T-cell (primary cell): Measurements from ENCODE around the gene ZKSCAN1. TPM values are rescaled to one million over a fixed set of nuclear protein-coding genes. Genes with fewer than 3 reads are reported as not detected.
"Not testable (repeated sequence)": the region's sequence is repeated elsewhere in the genome, so short reads cannot be mapped to it uniquely, and the experiment has no call there.

ENCODE experiments used
- ATAC-seq, 4 experiments: fragments of 200-7000 bp in 3 of 4; fragments of 150-1000 bp in 1 of 4; cut with Tn5 transposase; replicated peaks in 1 of 4; 1 replicate in 3 of 4; 2 replicates in 1 of 4; pipeline ENCODE4 v1.10.0; 2021; ENCODE audit warnings: moderate library complexity in 3 of 4, mild to moderate bottlenecking in 2 of 4, moderate number of reproducible peaks in 1 of 4
- CTCF ChIA-PET, 2 donors: fragments of 300-600 bp; sonication (Branson Sonifier 250); formaldehyde crosslinking; loops; one replicate each; lab custom pipeline; 2022; ENCODE audit warnings: antibody characterized with exemption in 2 of 2; lab: Charles Lee
- POLR2A ChIA-PET, 2 donors: fragments of 300-600 bp; sonication (Branson Sonifier 250); formaldehyde crosslinking; loops; one replicate each; lab custom pipeline; 2022; ENCODE audit warnings: antibody characterized with exemption in 2 of 2; lab: Charles Lee
- DNase-seq, 35 experiments: peaks; one replicate each; pipeline versions ENCODE4 v3.0.0 to v3.0.0-alpha.2; 2013 to 2023
- H3K27ac ChIP-seq: one replicate; pipeline ENCODE4 v1.5.1; 2013; ENCODE audit warnings: low read length
- H3K27me3 ChIP-seq, 2 experiments: replicated peaks in 1 of 2; 1 replicate in 1 of 2; 2 replicates in 1 of 2; pipeline versions ENCODE4 v1.6.1 to v1.7.0; 2013; ENCODE audit warnings: low read length in 1 of 2, mixed read lengths in 1 of 2; ENCODE audit not compliant: control insufficient read depth in 2 of 2, insufficient read depth in 2 of 2; ENCODE audit errors: extremely low read depth in 1 of 2
- H3K36me3 ChIP-seq, 2 donors: 1 replicate in 1 of 2; 2 replicates in 1 of 2; pipeline versions ENCODE4 v1.6.1 to v1.7.0; 2013; ENCODE audit warnings: low read length in 1 of 2; ENCODE audit not compliant: control insufficient read depth in 2 of 2, insufficient read depth in 1 of 2; ENCODE audit errors: extremely low read depth in 1 of 2
- H3K4me1 ChIP-seq, 2 experiments: 1 replicate in 1 of 2; 2 replicates in 1 of 2; pipeline versions ENCODE4 v1.6.1 to v1.7.0; 2013; ENCODE audit warnings: low read length in 2 of 2, mixed read lengths in 1 of 2; ENCODE audit not compliant: insufficient read depth in 2 of 2, control insufficient read depth in 1 of 2; ENCODE audit errors: extremely low read depth in 1 of 2
- H3K4me3 ChIP-seq, 2 donors: 1 replicate in 1 of 2; 2 replicates in 1 of 2; pipeline versions ENCODE4 v1.5.1 to v1.7.0; 2013; ENCODE audit warnings: mild to moderate bottlenecking in 2 of 2, low read length in 1 of 2, moderate library complexity in 1 of 2; ENCODE audit not compliant: control insufficient read depth in 1 of 2; ENCODE audit errors: extremely low read depth in 1 of 2
- H3K9me3 ChIP-seq: 2 replicates; pipeline ENCODE4 v1.7.0; 2013
- H3K27ac Mint-ChIP-seq, 2 donors: one replicate each; pipeline ENCODE4 v1.8.0; 2020 to 2021; ENCODE audit warnings: mild to moderate bottlenecking in 2 of 2, mixed read lengths in 2 of 2
- H3K27me3 Mint-ChIP-seq, 2 donors: one replicate each; pipeline ENCODE4 v1.8.0; 2021 to 2022; ENCODE audit warnings: mixed read lengths in 2 of 2
- H3K36me3 Mint-ChIP-seq: one replicate; pipeline ENCODE4 v1.8.0; 2021; ENCODE audit warnings: mixed read lengths
- H3K4me1 Mint-ChIP-seq, 3 donors: one replicate each; pipeline ENCODE4 v1.8.0; 2020 to 2022; ENCODE audit warnings: mixed read lengths in 3 of 3, mild to moderate bottlenecking in 1 of 3
- H3K4me3 Mint-ChIP-seq, 3 donors: one replicate each; pipeline ENCODE4 v1.8.0; 2020 to 2022; ENCODE audit warnings: mild to moderate bottlenecking in 3 of 3, mixed read lengths in 3 of 3, moderate library complexity in 3 of 3
- H3K9me3 Mint-ChIP-seq, 3 donors: one replicate each; pipeline ENCODE4 v1.8.0; 2020 to 2022; ENCODE audit warnings: mixed read lengths in 3 of 3
- WGBS: methylation state at CpG from one replicate; pipeline ENCODE4 v1.1.5; 2013; ENCODE audit warnings: missing lambda C conversion rate; ENCODE audit not compliant: insufficient coverage; 5-methylcytosine and 5-hydroxymethylcytosine counted together
- total RNA-seq, 35 experiments: library from RNA in 6 of 35; stranded (reverse) in 6 of 35; fragments of 120-200 nt in 1 of 35; gene quantifications; one replicate each; pipeline versions ENCODE4 v1.2.1 to v1.2.4 and lab custom pipeline; 2013 to 2026

The ZKSCAN1 gene
- total RNA-seq, 5 donors from 2014 or later (not counting 1 experiment from before 2014, with no cell fraction given): 60.7 to 94.0 (median 86.8) TPM

DNA sequence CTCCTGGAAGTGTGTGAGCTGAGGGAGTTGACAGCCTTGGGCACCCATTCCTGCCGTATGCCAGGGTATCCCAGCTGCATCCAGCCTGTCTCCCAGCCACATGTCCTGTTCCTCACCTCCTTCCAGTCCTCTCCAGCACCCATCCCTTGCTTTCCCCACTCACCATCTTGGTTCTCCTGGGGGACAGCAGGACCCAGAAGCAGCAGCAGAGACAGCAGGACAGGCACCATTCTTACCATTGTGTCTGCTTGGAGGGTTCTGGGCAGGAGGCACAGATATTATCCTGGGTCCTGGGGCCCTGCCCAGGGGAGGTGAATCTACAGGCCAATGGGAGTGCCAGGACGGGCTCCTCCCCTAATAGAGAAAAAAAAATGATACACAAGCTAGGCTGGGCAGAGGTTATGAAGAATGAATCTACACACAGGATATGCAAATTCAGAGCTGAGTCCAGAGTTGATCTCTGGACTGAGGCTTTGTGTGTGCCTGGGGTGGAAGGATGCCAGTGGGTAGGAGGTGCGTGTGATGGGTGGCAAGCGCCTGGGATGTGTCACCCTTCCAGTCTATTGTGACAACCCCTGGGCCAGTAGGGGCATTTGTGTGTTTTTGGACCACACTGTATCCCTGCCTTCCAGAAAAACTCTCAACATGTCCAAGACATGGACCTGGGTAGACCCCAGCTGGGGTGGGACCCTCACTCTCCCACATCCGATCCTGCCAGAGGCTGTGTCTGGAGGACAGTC is 39.4 kb upstream of the ZKSCAN1 start, which contains the start of gene AZGP1:
TSS of gene AZGP1 (minus strand) at position 250 of the 740 bp plus-strand sequence. CDS start at position 239, 11 bp downstream.
- ChIA-PET POLR2A (no interaction called here), CTCF (interaction anchor here in 1 of 2 donors (0.6 kb wide), 1 partner anchor 158 kb away, joined by 6 read pairs; no protein-coding TSS in a partner anchor)
- Mint-ChIP-seq H3K4me3 (no peak within 1 kb of the TSS), H3K36me3 (no peaks in the 10 kb centered on the region), H3K4me1 (peaks cover 0 to 11% (median 0%) of the 10 kb centered on the region in 3 donors), H3K27me3 (peaks cover 15 to 35% of the 10 kb centered on the region in 2 donors), H3K27ac (no peak within 1 kb of the TSS), H3K9me3 (no peaks in the 10 kb centered on the region)
- Histone ChIP-seq H3K9me3 (no peaks in the 10 kb centered on the region), H3K4me3 (no peak within 1 kb of the TSS), H3K4me1 (peaks cover 0 to 6% of the 10 kb centered on the region in 2 experiments), H3K27me3 (peaks cover 0 to 26% of the 10 kb centered on the region in 2 experiments), H3K27ac (no peak within 1 kb of the TSS), H3K36me3 (no peaks in the 10 kb centered on the region)
- DNase-seq (no peak), ATAC-seq (no peak)
- 80% methylated on average over 1 of the region's 5 CpGs for WGBS

DNA sequence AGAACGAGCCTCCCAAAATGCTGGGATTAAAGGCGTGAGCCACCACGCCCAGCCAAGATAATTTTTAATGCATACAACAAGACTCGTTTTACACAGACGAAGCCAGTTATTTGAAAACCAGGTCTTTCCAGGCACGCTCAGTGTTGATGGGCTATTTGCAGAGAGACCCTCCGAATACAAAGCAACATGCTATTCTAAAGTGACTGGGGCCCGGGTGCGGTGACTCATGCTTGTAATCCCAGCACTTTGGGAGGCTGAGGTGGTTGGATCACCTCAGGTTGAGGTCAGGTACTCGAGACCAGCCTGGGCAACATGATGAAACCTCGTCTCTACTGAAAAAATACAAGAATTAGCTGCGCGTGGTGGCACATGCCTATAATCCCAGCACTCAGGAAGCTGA is 38.8 kb upstream of the ZKSCAN1 start:
- no peaks in the 10 kb centered on the region for H3K9me3 ChIP-seq
- no peaks in the 10 kb centered on the region for H3K36me3 Mint-ChIP-seq

DNA sequence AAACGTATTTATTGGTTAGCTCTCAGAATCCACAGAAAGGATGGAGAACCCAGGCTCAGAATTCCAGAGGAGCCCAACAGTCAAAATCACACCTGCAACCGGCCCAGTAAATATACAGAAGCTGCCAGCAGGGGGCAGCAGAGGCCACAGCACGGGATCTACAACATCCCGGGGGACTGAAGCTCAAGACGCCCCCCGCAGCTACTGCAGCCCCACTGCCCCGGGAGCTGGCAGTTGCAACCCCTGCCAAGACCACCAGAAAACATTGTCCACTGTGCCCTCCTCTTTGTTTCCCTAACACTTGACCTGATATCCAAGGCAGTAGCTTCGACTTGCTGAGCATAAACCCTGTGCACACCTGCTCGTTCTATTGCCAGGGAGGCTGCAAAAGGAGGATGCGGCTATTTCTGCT is 35.6 kb upstream of the ZKSCAN1 start:
- H3K27me3 Mint-ChIP-seq: peaks cover 14 to 25% of the 10 kb centered on the region in 2 donors
- peaks cover 0 to 11% (median 0%) of the 10 kb centered on the region in 3 donors for H3K4me1 Mint-ChIP-seq
- H3K9me3 Mint-ChIP-seq, H3K9me3 ChIP-seq, H3K4me3 ChIP-seq, H3K27ac ChIP-seq, H3K36me3 Mint-ChIP-seq, H3K27ac Mint-ChIP-seq, H3K36me3 ChIP-seq, H3K4me3 Mint-ChIP-seq, H3K4me1 ChIP-seq: not testable (repeated sequence)
- DNase-seq: peak in 34 of 35 experiments; percentile 17 to 71 (median 56)
- WGBS: 0% methylated on average over 2 of the region's 10 CpGs
- peaks cover 0 to 17% of the 10 kb centered on the region in 2 experiments for H3K27me3 ChIP-seq
- peak; percentile 66 to 82 (median 74) for ATAC-seq
- POLR2A ChIA-PET: interaction anchor here in 1 of 2 donors (0.6 kb wide), 1 partner anchor 152 kb away, joined by 4 read pairs; no protein-coding TSS in a partner anchor
- CTCF ChIA-PET: interaction anchor here (0.8 to 1.6 kb wide), 5 partner anchors 10 to 72 kb away, joined by 3 to 5 read pairs (median 3); no protein-coding TSS in a partner anchor

More for the DNA sequence above, 38.8 kb upstream of the ZKSCAN1 start:
- H3K27ac ChIP-seq: no peak overlapping the region
- H3K27me3 Mint-ChIP-seq: peaks cover 15 to 32% of the 10 kb centered on the region in 2 donors
- H3K4me3 Mint-ChIP-seq: no peak overlapping the region
- peaks cover 0 to 21% of the 10 kb centered on the region in 2 experiments for H3K27me3 ChIP-seq
- peaks cover 0 to 6% of the 10 kb centered on the region in 2 experiments for H3K4me1 ChIP-seq
- DNase-seq (no peak), ATAC-seq (no peak)
- H3K4me3 ChIP-seq: no peak overlapping the region
- H3K4me1 Mint-ChIP-seq: peaks cover 0 to 11% (median 0%) of the 10 kb centered on the region in 3 donors
- WGBS: 90% methylated on average over 13 of the region's 13 CpGs
- H3K36me3 ChIP-seq: no peaks in the 10 kb centered on the region
- no peaks in the 10 kb centered on the region for H3K9me3 Mint-ChIP-seq
- H3K27ac Mint-ChIP-seq: no peak overlapping the region
- POLR2A ChIA-PET: no interaction called here
- CTCF ChIA-PET: interaction anchor here in 1 of 2 donors (0.6 kb wide), 1 partner anchor 157 kb away, joined by 6 read pairs; no protein-coding TSS in a partner anchor

DNA sequence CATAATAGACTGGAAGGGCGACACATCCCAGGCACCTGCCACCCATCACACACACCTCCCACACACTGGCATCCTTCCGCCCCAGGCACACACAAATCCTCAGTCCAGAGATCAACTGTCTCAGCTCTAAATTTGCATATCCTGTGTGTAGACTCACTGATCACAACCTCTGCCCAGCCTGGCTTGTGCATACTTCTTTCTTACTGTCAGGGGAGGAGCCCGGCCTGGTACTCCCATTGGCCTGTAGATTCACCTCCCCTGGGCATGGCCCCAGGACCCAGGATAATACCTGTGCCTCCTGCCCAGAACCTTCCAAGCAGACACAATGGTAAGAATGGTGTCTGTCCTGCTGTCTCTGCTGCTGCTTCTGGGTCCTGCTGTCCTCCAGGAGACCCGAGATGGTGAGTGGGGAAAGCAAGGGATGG is 34.9 kb upstream of the ZKSCAN1 start:
- H3K9me3 ChIP-seq, H3K36me3 Mint-ChIP-seq, H3K4me3 Mint-ChIP-seq, H3K27ac ChIP-seq, H3K36me3 ChIP-seq, H3K9me3 Mint-ChIP-seq, H3K4me1 ChIP-seq, POLR2A ChIA-PET, H3K27ac Mint-ChIP-seq, H3K4me3 ChIP-seq: not testable (repeated sequence)
- CTCF ChIA-PET: interaction anchor here in 1 of 2 donors (0.8 kb wide), 1 partner anchor 65 kb away, joined by 3 read pairs; no protein-coding TSS in a partner anchor
- peaks cover 0 to 19% of the 10 kb centered on the region in 2 experiments for H3K27me3 ChIP-seq
- 71% methylated on average over 1 of the region's 4 CpGs for WGBS
- Mint-ChIP-seq H3K27me3 (peaks cover 10 to 20% of the 10 kb centered on the region in 2 donors), H3K4me1 (peaks cover 0 to 11% (median 0%) of the 10 kb centered on the region in 3 donors)
- DNase-seq: peak in 1 of 35 experiments; percentile 9
- ATAC-seq: peak in 1 of 4 experiments; percentile 24

DNA sequence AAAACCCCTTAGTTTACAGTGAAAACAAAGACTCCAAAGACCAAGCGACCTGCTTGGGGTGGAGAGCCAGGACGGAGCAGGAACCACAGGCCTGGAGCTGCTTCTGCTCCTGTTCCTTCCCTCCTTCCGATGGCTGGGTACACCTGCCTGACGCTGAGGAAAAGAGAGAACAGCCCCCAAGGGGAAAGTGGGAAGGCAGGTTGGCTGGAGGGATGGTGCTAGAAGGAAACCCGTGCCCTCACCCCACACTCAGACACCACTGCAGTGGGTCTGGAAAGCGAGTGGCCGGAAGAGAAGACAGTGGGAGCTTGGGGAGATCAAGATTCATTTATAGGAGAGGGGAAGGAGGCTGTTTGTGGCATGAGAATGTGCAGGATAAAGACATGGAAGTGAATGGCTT is 34.3 kb upstream of the ZKSCAN1 start:
- H3K36me3 Mint-ChIP-seq, H3K4me1 ChIP-seq, H3K27ac ChIP-seq, ATAC-seq, H3K9me3 Mint-ChIP-seq, DNase-seq, H3K4me3 ChIP-seq, H3K9me3 ChIP-seq, H3K4me3 Mint-ChIP-seq, H3K36me3 ChIP-seq, POLR2A ChIA-PET, H3K27ac Mint-ChIP-seq, CTCF ChIA-PET: not testable (repeated sequence)
- 90% methylated on average over 2 of the region's 7 CpGs for WGBS
- H3K27me3 ChIP-seq: peaks cover 0 to 14% of the 10 kb centered on the region in 2 experiments
- Mint-ChIP-seq H3K27me3 (peaks cover 4 to 14% of the 10 kb centered on the region in 2 donors), H3K4me1 (peaks cover 0 to 11% (median 0%) of the 10 kb centered on the region in 3 donors)

DNA sequence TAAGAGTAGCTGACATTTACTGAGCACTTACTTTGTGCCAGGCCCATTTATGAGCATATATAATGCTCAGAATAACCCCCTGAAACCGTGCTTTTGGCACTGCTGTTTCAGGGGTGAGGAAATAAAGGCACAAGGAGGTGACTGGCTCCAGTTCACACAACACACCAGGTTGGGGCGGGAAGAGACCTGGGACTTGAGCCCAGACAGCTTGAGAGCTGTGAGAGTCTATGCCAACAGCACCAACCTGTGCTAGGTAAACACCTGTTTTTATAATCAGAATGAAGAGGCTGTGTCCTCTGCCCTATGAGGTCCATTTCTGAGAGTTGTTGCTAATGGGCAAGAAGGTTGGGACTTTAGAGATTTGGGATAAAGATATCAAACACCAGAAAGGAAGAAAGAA is 30.8 kb upstream of the ZKSCAN1 start:
- H3K9me3 Mint-ChIP-seq: peaks cover 0 to 5% (median 4%) of the 10 kb centered on the region in 3 donors
- H3K27ac Mint-ChIP-seq: no peak overlapping the region

More for the DNA sequence above, 30.8 kb upstream of the ZKSCAN1 start:
- POLR2A ChIA-PET: no interaction called here
- CTCF ChIA-PET: no interaction called here
- H3K27me3 ChIP-seq: peaks cover 0 to 6% of the 10 kb centered on the region in 2 experiments
- DNase-seq: no peak
- no peaks in the 10 kb centered on the region for H3K9me3 ChIP-seq
- H3K4me3 ChIP-seq: no peak overlapping the region
- no peak for ATAC-seq
- H3K4me3 Mint-ChIP-seq: no peak overlapping the region
- peaks cover 4% of the 10 kb centered on the region in 2 donors for H3K27me3 Mint-ChIP-seq
- H3K4me1 Mint-ChIP-seq: peaks cover 0 to 11% (median 0%) of the 10 kb centered on the region in 3 donors
- H3K36me3 ChIP-seq: no peaks in the 10 kb centered on the region
- peaks cover 3% of the 10 kb centered on the region for H3K36me3 Mint-ChIP-seq
- WGBS: 67% methylated on average over 1 of the region's 2 CpGs
- H3K27ac ChIP-seq: no peak overlapping the region
- H3K4me1 ChIP-seq: peaks cover 0 to 6% of the 10 kb centered on the region in 2 experiments
